ENCODE data around the gene AMPH. TPM values are rescaled to one million over a fixed set of nuclear protein-coding genes. Genes with fewer than 3 reads are reported as not detected.
A peak's percentile ranks its signal among the peaks of the same experiment; 100 is the strongest.
"Not testable (repeated sequence)": the region's sequence is repeated elsewhere in the genome, so short reads cannot be mapped to it uniquely, and the experiment has no call there.

The AMPH gene
- total RNA-seq, 2 experiments from 2014 or later: 0.23 TPM; not detected in 1

DNA sequence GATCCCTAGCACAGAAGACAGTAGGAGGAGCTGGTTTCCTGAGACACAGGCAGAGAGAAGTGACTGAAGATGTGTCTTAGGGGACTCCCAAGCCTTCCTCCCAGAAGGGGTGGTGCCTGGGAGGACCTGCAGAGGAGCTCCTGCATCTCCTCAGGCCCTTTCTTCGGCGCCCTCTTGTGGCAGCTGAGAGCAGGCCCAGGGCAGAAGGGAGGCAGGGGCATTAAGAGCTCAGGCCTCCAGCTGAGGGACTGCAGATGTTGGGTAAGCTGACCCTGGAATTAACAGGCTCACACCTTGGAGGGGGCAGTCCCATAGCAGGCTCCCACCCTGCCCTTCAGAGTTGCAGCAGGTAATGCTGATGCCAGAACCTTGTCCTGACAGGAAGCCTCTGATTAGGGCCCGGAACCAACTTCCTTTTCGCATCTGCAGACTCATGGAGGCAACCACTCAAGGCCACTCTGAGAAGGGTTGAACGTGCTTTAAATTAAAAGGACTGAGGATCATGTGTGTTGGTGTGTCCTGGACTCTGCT is 272.0 kb downstream of the AMPH start:
- Mint-ChIP-seq H3K4me3 (peak overlapping the region; percentile 88), H3K4me1 (peaks cover 48% of the 10 kb centered on the region), H3K36me3 (ENCODE audit: low read depth) (peaks cover 27% of the 10 kb centered on the region), H3K27ac (peak overlapping the region; percentile 90)
- H3K27me3 Mint-ChIP-seq, POLR2A ChIA-PET, H3K9me3 Mint-ChIP-seq: not testable (repeated sequence)
- DNase-seq: peak; percentile 69
- CTCF ChIA-PET: interaction anchor here (0.6 to 1.5 kb wide), 7 partner anchors 9 to 250 kb away, joined by 3 to 8 read pairs (median 3); partner anchors contain the start of gene STARD3NL

GRCh38 chr7:38358273-38358831 is 272.8 kb downstream of the AMPH start:
- Mint-ChIP-seq H3K36me3 (ENCODE audit: low read depth) (peaks cover 24% of the 10 kb centered on the region), H3K4me3 (peak overlapping the region; percentile 88), H3K27ac (peak overlapping the region; percentile 90), H3K4me1 (peaks cover 48% of the 10 kb centered on the region)
- CTCF ChIA-PET: interaction anchor here (0.6 to 1.5 kb wide), 7 partner anchors 10 to 249 kb away, joined by 3 to 8 read pairs (median 3); partner anchors contain the start of gene STARD3NL
- POLR2A ChIA-PET, H3K9me3 Mint-ChIP-seq, H3K27me3 Mint-ChIP-seq: not testable (repeated sequence)
- peak; percentile 51 for DNase-seq

- CTCF ChIA-PET: interaction anchor here (0.8 to 1.6 kb wide), 6 partner anchors 9 to 189 kb away, joined by 3 to 4 read pairs (median 3); partner anchors contain the start of gene STARD3NL
- H3K27me3 Mint-ChIP-seq; H3K36me3 Mint-ChIP-seq (ENCODE audit: low read depth); H3K9me3 Mint-ChIP-seq; POLR2A ChIA-PET: not testable (repeated sequence)
- DNase-seq: peak; percentile 57
- Mint-ChIP-seq H3K27ac (peak overlapping the region; percentile 80), H3K4me1 (peaks cover 33% of the 10 kb centered on the region), H3K4me3 (peak overlapping the region; percentile 67)
These were observed 276.8 kb downstream of the AMPH start for GRCh38 chr7:38354271-38354851.

GRCh38 chr7:38353431-38353881 is 277.7 kb downstream of the AMPH start:
- not testable (repeated sequence) for H3K9me3 Mint-ChIP-seq; DNase-seq; H3K27me3 Mint-ChIP-seq; H3K36me3 Mint-ChIP-seq (ENCODE audit: low read depth)
- CTCF ChIA-PET: interaction anchor here (0.8 to 1.6 kb wide), 4 partner anchors 8 to 175 kb away, joined by 3 to 4 read pairs (median 3); partner anchors contain the start of gene STARD3NL
- peaks cover 30% of the 10 kb centered on the region for H3K4me1 Mint-ChIP-seq
- H3K4me3 Mint-ChIP-seq: peak overlapping the region; percentile 67
- H3K27ac Mint-ChIP-seq: peak overlapping the region; percentile 80
- POLR2A ChIA-PET: interaction anchor here (0.6 kb wide), 1 partner anchor 9 kb away, joined by 4 read pairs; no protein-coding TSS in a partner anchor

- Mint-ChIP-seq H3K4me1 (peaks cover 28% of the 10 kb centered on the region), H3K27me3 (no peaks in the 10 kb centered on the region), H3K36me3 (ENCODE audit: low read depth) (peaks cover 8% of the 10 kb centered on the region), H3K27ac (no peak overlapping the region), H3K4me3 (peak overlapping the region; percentile 86), H3K9me3 (no peaks in the 10 kb centered on the region)
- no peak for DNase-seq
- POLR2A ChIA-PET: no interaction called here
- CTCF ChIA-PET: no interaction called here
These were observed 279.6 kb downstream of the AMPH start for GRCh38 chr7:38351601-38352000.

- Mint-ChIP-seq H3K4me1 (peaks cover 34% of the 10 kb centered on the region), H3K4me3 (peak overlapping the region; percentile 86), H3K27ac (peak overlapping the region; percentile 83)
- H3K27me3 Mint-ChIP-seq; H3K36me3 Mint-ChIP-seq (ENCODE audit: low read depth); H3K9me3 Mint-ChIP-seq; POLR2A ChIA-PET; DNase-seq; CTCF ChIA-PET: not testable (repeated sequence)
These were observed 280.4 kb downstream of the AMPH start for GRCh38 chr7:38350777-38351176.

- Mint-ChIP-seq H3K27ac (peak overlapping the region; percentile 92), H3K4me1 (peaks cover 37% of the 10 kb centered on the region), H3K4me3 (peak overlapping the region; percentile 86)
- not testable (repeated sequence) for H3K9me3 Mint-ChIP-seq; H3K36me3 Mint-ChIP-seq (ENCODE audit: low read depth); H3K27me3 Mint-ChIP-seq
- ChIA-PET POLR2A (interaction anchor here (0.6 kb wide), 1 partner anchor 134 kb away, joined by 4 read pairs; no protein-coding TSS in a partner anchor), CTCF (interaction anchor here (0.7 to 1.7 kb wide), 7 partner anchors 9 to 134 kb away, joined by 3 to 4 read pairs (median 3); no protein-coding TSS in a partner anchor)
- peak; percentile 47 for DNase-seq
These were observed 281.1 kb downstream of the AMPH start for GRCh38 chr7:38349869-38350583.

- H3K27me3 Mint-ChIP-seq; H3K9me3 Mint-ChIP-seq; H3K36me3 Mint-ChIP-seq (ENCODE audit: low read depth); DNase-seq: not testable (repeated sequence)
- ChIA-PET POLR2A (interaction anchor here (0.6 kb wide), 1 partner anchor 134 kb away, joined by 4 read pairs; no protein-coding TSS in a partner anchor), CTCF (interaction anchor here (0.7 to 1.7 kb wide), 8 partner anchors 8 to 133 kb away, joined by 3 to 5 read pairs (median 3); no protein-coding TSS in a partner anchor)
- H3K27ac Mint-ChIP-seq: peak overlapping the region; percentile 92
- H3K4me1 Mint-ChIP-seq: peaks cover 40% of the 10 kb centered on the region
- H3K4me3 Mint-ChIP-seq: peak overlapping the region; percentile 86
These were observed 281.9 kb downstream of the AMPH start for GRCh38 chr7:38349126-38349795.

GRCh38 chr7:38345299-38346172 is 285.6 kb downstream of the AMPH start:
- peak overlapping the region; percentile 59 for H3K4me3 Mint-ChIP-seq
- DNase-seq: peak; percentile 61
- H3K36me3 Mint-ChIP-seq (ENCODE audit: low read depth); H3K9me3 Mint-ChIP-seq; POLR2A ChIA-PET; H3K27me3 Mint-ChIP-seq: not testable (repeated sequence)
- CTCF ChIA-PET: interaction anchor here (0.6 to 2.6 kb wide), 19 partner anchors 8 to 239 kb away, joined by 3 to 26 read pairs (median 4); no protein-coding TSS in a partner anchor
- H3K27ac Mint-ChIP-seq: peak overlapping the region; percentile 88
- H3K4me1 Mint-ChIP-seq: peaks cover 53% of the 10 kb centered on the region

DNA sequence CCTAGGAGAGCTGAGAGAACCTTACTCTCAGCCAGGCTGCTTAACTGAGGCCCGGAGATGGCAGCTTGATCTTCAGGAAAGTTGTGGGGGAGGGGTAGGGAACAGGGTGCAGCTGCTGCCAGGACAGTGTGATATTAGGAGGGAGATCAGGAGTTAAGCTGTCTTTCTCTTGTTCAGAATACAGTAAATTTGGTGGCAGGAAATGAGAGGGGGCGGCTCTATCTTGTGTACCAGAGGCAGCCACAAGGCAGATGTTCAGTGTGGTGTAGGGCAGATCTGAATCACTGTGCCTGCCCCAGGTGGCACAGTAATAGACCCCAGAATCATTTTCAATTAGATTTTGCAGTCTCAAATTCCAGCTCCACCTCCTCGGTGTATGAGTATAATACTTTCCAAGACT is 286.4 kb downstream of the AMPH start:
- CTCF ChIA-PET: interaction anchor here (0.6 to 2.6 kb wide), 12 partner anchors 9 to 238 kb away, joined by 3 to 26 read pairs (median 4); no protein-coding TSS in a partner anchor

DNA sequence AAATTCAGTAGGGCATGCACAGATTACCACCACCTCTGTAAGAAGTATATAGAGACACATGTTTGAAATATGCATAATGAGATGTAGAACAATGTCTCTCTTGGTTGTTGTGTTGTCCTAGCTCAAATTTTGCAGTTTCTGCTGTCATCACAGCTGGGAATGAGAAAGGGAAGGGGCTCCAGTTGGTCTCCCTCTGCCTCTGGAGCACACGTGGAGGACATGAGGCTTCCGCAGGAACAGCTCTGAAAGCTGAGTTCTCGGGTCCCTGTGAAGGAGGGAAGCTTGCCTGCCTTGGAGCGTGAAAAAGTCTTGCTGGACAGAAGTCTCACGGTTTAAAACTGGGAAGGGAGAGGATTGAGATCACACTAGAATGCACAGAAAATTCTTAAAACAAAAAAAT is 289.0 kb downstream of the AMPH start:
- Mint-ChIP-seq H3K4me3 (peak overlapping the region; percentile 60), H3K4me1 (peaks cover 59% of the 10 kb centered on the region), H3K27ac (peak overlapping the region; percentile 86)
- POLR2A ChIA-PET; DNase-seq; H3K9me3 Mint-ChIP-seq; H3K27me3 Mint-ChIP-seq; H3K36me3 Mint-ChIP-seq (ENCODE audit: low read depth): not testable (repeated sequence)
- CTCF ChIA-PET: interaction anchor here (2.0 kb wide), 1 partner anchor 126 kb away, joined by 7 read pairs; no protein-coding TSS in a partner anchor

More for the DNA sequence above, 286.4 kb downstream of the AMPH start:
- DNase-seq: peak; percentile 48
- peak overlapping the region; percentile 88 for H3K27ac Mint-ChIP-seq
- H3K4me3 Mint-ChIP-seq: peak overlapping the region; percentile 59
- H3K27me3 Mint-ChIP-seq; H3K36me3 Mint-ChIP-seq (ENCODE audit: low read depth); POLR2A ChIA-PET; H3K9me3 Mint-ChIP-seq: not testable (repeated sequence)
- peaks cover 61% of the 10 kb centered on the region for H3K4me1 Mint-ChIP-seq
